ENCODE measurements around the gene CC2D2A.
"Not testable (repeated sequence)": the region's sequence is repeated elsewhere in the genome, so short reads cannot be mapped to it uniquely, and the experiment has no call there.

CC2D2A gene

GRCh38 chr4:15605537-15605936 lies 135.9 kb downstream of the CC2D2A start:
- Histone ChIP-seq H3K27ac (ENCODE audit: low read depth, low read length) (no peak overlapping the region), H4K20me1 (ENCODE audit: low read depth, low read length) (no peaks in the 10 kb centered on the region), H3K9ac (ENCODE audit: low read length) (no peak overlapping the region), H3K79me2 (ENCODE audit: insufficient read depth, low read length) (no peaks in the 10 kb centered on the region), H3K4me3 (ENCODE audit: insufficient read depth, low read length, poor library complexity, severe bottlenecking) (no peak overlapping the region), H3K27me3 (ENCODE audit: low read length) (no peaks in the 10 kb centered on the region), H3F3A (ENCODE audit: insufficient read depth) (no peaks in the 10 kb centered on the region), H2AFZ (ENCODE audit: low read depth, low read length, severe bottlenecking) (no peak overlapping the region), H3K9me2 (replicated peaks; ENCODE audit: insufficient read depth, low read length) (no peaks in the 10 kb centered on the region), H3K4me2 (ENCODE audit: low read depth, low read length, poor library complexity, severe bottlenecking) (no peak overlapping the region), H3K36me3 (ENCODE audit: low read length) (no peaks in the 10 kb centered on the region; the same call in 1 of the 2 replicates), H3K9me3 (ENCODE audit: insufficient read depth, low read length) (no peaks in the 10 kb centered on the region)
- TF ChIP-seq, protein P1, sequence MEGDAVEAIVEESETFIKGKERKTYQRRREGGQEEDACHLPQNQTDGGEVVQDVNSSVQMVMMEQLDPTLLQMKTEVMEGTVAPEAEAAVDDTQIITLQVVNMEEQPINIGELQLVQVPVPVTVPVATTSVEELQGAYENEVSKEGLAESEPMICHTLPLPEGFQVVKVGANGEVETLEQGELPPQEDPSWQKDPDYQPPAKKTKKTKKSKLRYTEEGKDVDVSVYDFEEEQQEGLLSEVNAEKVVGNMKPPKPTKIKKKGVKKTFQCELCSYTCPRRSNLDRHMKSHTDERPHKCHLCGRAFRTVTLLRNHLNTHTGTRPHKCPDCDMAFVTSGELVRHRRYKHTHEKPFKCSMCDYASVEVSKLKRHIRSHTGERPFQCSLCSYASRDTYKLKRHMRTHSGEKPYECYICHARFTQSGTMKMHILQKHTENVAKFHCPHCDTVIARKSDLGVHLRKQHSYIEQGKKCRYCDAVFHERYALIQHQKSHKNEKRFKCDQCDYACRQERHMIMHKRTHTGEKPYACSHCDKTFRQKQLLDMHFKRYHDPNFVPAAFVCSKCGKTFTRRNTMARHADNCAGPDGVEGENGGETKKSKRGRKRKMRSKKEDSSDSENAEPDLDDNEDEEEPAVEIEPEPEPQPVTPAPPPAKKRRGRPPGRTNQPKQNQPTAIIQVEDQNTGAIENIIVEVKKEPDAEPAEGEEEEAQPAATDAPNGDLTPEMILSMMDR (IDR thresholded peaks at IDR 0.05; ENCODE audit: insufficient read depth, low read length, poor library complexity, severe bottlenecking) = no peak
- no peak for TF ChIP-seq EZH2phosphoT487 (conservative IDR thresholded peaks at IDR 0.05; ENCODE audit: low read length)

- no peak overlapping the region for H3K4me2 ChIP-seq (ENCODE audit: low read depth, low read length, poor library complexity, severe bottlenecking)
- H3K27ac ChIP-seq (ENCODE audit: low read depth, low read length) = no peak overlapping the region
- H3K9me3 ChIP-seq (ENCODE audit: insufficient read depth, low read length) = no peaks in the 10 kb centered on the region
- TF ChIP-seq, protein P1 (IDR thresholded peaks at IDR 0.05; ENCODE audit: insufficient read depth, low read length, poor library complexity, severe bottlenecking) = no peak
- TF ChIP-seq EZH2phosphoT487 (conservative IDR thresholded peaks at IDR 0.05; ENCODE audit: low read length) = no peak
- H3K4me3 ChIP-seq (ENCODE audit: insufficient read depth, low read length, poor library complexity, severe bottlenecking) = no peak overlapping the region
- no peaks in the 10 kb centered on the region for H3K9me2 ChIP-seq (replicated peaks; ENCODE audit: insufficient read depth, low read length)
- no peaks in the 10 kb centered on the region for H3K79me2 ChIP-seq (ENCODE audit: insufficient read depth, low read length)
- H2AFZ ChIP-seq (ENCODE audit: low read depth, low read length, severe bottlenecking) = no peak overlapping the region
- no peaks in the 10 kb centered on the region for H3F3A ChIP-seq (ENCODE audit: insufficient read depth)
- H3K9ac ChIP-seq (ENCODE audit: low read length) = no peak overlapping the region
- H3K27me3 ChIP-seq (ENCODE audit: low read length) = no peaks in the 10 kb centered on the region
- H3K36me3 ChIP-seq (ENCODE audit: low read length) = peaks cover 8% of the 10 kb centered on the region; the same call in 1 of the 2 replicates
- no peaks in the 10 kb centered on the region for H4K20me1 ChIP-seq (ENCODE audit: low read depth, low read length)
Measured at GRCh38 chr4:15610855-15611254, 141.2 kb downstream of the CC2D2A start.

DNA sequence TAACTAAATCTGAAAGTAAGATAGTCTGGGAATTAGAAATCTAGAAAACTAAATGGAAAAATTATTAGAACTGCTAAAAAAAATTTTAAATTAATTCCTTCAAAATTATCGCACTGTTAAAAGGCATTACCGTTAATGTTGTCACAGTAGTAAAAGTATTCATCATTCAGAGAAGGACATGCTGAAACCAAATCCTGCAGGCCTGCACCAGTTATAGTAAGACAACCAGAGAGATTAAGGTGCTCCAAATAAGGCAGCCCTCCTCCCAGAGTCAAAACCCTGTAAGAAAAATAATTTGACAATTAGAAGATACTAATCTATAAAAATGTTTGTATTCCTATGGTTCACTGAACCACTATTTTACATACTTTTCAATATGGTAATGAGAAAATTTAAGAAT lies 142.5 kb downstream of the CC2D2A start:
- H3K36me3 ChIP-seq (ENCODE audit: low read length) = peaks cover 8% of the 10 kb centered on the region; the same call in 1 of the 2 replicates
- H3K27me3 ChIP-seq (ENCODE audit: low read length) = no peaks in the 10 kb centered on the region
- TF ChIP-seq, protein P1 (IDR thresholded peaks at IDR 0.05; ENCODE audit: insufficient read depth, low read length, poor library complexity, severe bottlenecking) = no peak
- no peak for TF ChIP-seq EZH2phosphoT487 (conservative IDR thresholded peaks at IDR 0.05; ENCODE audit: low read length)
- no peaks in the 10 kb centered on the region for H3K9me3 ChIP-seq (ENCODE audit: insufficient read depth, low read length)
- H2AFZ ChIP-seq (ENCODE audit: low read depth, low read length, severe bottlenecking) = no peak overlapping the region
- no peaks in the 10 kb centered on the region for H3K9me2 ChIP-seq (replicated peaks; ENCODE audit: insufficient read depth, low read length)
- no peak overlapping the region for H3K4me2 ChIP-seq (ENCODE audit: low read depth, low read length, poor library complexity, severe bottlenecking)
- H3K4me3 ChIP-seq (ENCODE audit: insufficient read depth, low read length, poor library complexity, severe bottlenecking) = no peak overlapping the region
- no peak overlapping the region for H3K27ac ChIP-seq (ENCODE audit: low read depth, low read length)
- no peaks in the 10 kb centered on the region for H3F3A ChIP-seq (ENCODE audit: insufficient read depth)
- no peak overlapping the region for H3K9ac ChIP-seq (ENCODE audit: low read length)
- no peaks in the 10 kb centered on the region for H4K20me1 ChIP-seq (ENCODE audit: low read depth, low read length)
- H3K79me2 ChIP-seq (ENCODE audit: insufficient read depth, low read length) = peaks cover 8% of the 10 kb centered on the region; the same call in 1 of the 2 replicates

- H3K27me3 ChIP-seq (ENCODE audit: low read length); H3K4me3 ChIP-seq (ENCODE audit: insufficient read depth, low read length, poor library complexity, severe bottlenecking); H3K4me2 ChIP-seq (ENCODE audit: low read depth, low read length, poor library complexity, severe bottlenecking); H3F3A ChIP-seq (ENCODE audit: insufficient read depth); H3K9me3 ChIP-seq (ENCODE audit: insufficient read depth, low read length); H4K20me1 ChIP-seq (ENCODE audit: low read depth, low read length); H3K9ac ChIP-seq (ENCODE audit: low read length); H3K9me2 ChIP-seq (replicated peaks; ENCODE audit: insufficient read depth, low read length); H3K27ac ChIP-seq (ENCODE audit: low read depth, low read length); H2AFZ ChIP-seq (ENCODE audit: low read depth, low read length, severe bottlenecking): not testable (repeated sequence)
- Histone ChIP-seq H3K79me2 (ENCODE audit: insufficient read depth, low read length) (peaks cover 26% of the 10 kb centered on the region), H3K36me3 (ENCODE audit: low read length) (peaks cover 17% of the 10 kb centered on the region)
Measured at GRCh38 chr4:15614891-15615290, 145.2 kb downstream of the CC2D2A start.

DNA sequence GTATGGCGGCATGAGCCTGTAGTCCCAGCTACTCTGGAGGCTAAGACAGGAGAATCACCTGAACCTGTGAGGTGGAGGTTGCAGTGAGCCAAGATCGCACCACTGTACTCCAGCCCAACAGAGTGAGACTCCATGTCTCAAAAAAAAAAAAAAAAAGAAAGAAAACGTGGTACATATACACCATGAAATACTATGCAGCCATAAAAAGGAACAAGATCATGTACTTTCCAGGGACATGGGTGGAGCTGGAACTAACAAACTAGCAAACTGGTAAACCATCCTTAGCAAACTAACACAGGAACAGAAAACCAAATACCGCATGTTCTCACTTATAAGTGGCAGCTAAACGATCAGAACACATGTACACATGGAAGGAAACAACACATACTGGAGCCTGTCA lies 147.7 kb downstream of the CC2D2A start:
- H4K20me1 ChIP-seq (ENCODE audit: low read depth, low read length); H3K4me2 ChIP-seq (ENCODE audit: low read depth, low read length, poor library complexity, severe bottlenecking); H3K27ac ChIP-seq (ENCODE audit: low read depth, low read length); H3K9me2 ChIP-seq (replicated peaks; ENCODE audit: insufficient read depth, low read length); H3K4me3 ChIP-seq (ENCODE audit: insufficient read depth, low read length, poor library complexity, severe bottlenecking); H3K9ac ChIP-seq (ENCODE audit: low read length); H2AFZ ChIP-seq (ENCODE audit: low read depth, low read length, severe bottlenecking); H3K27me3 ChIP-seq (ENCODE audit: low read length); H3F3A ChIP-seq (ENCODE audit: insufficient read depth): not testable (repeated sequence)
- Histone ChIP-seq H3K79me2 (ENCODE audit: insufficient read depth, low read length) (peaks cover 33% of the 10 kb centered on the region), H3K9me3 (ENCODE audit: insufficient read depth, low read length) (peaks cover 17% of the 10 kb centered on the region; the same call in 1 of the 2 replicates), H3K36me3 (ENCODE audit: low read length) (peaks cover 22% of the 10 kb centered on the region)
